H9 (cell line): ENCODE results near the gene TIMM10B. TPM values are rescaled to one million over a fixed set of nuclear protein-coding genes. Genes with fewer than 3 reads are reported as not detected.

ENCODE experiments used
- DNase-seq: peaks from one replicate; pipeline ENCODE4 v3.0.0-alpha.2; 2017
- H2AFZ ChIP-seq: one replicate; pipeline ENCODE4 v1.6.1; 2013; ENCODE audit warnings: mild to moderate bottlenecking, low read length, control low read depth, moderate library complexity
- H2AK5ac ChIP-seq: 2 replicates; pipeline ENCODE4 v1.6.1; 2013; ENCODE audit warnings: low read length, control low read depth, mixed read lengths; ENCODE audit not compliant: insufficient read length
- H2BK120ac ChIP-seq: one replicate; pipeline ENCODE4 v1.6.1; 2013; ENCODE audit warnings: low read depth, mild to moderate bottlenecking, low read length, control low read depth, inconsistent platforms; ENCODE audit not compliant: poor library complexity, severe bottlenecking
- H2BK12ac ChIP-seq: 2 replicates; pipeline ENCODE4 v1.6.1; 2013; ENCODE audit warnings: low read length, control low read depth, mixed read lengths, low read depth; ENCODE audit not compliant: insufficient read length
- H2BK15ac ChIP-seq: 2 replicates; pipeline ENCODE4 v1.6.1; 2013; ENCODE audit warnings: low read depth, low read length, control low read depth
- H2BK20ac ChIP-seq: one replicate; pipeline ENCODE4 v1.6.1; 2013; ENCODE audit warnings: low read depth, mild to moderate bottlenecking, low read length, control low read depth, inconsistent platforms; ENCODE audit not compliant: poor library complexity, severe bottlenecking
- H2BK5ac ChIP-seq: 2 replicates; pipeline ENCODE4 v1.6.1; 2013; ENCODE audit warnings: low read length, control low read depth, mixed read lengths; ENCODE audit not compliant: insufficient read length
- H3K14ac ChIP-seq: 2 replicates; pipeline ENCODE4 v1.6.1; 2013; ENCODE audit warnings: low read length, control low read depth; ENCODE audit not compliant: insufficient read depth
- H3K18ac ChIP-seq: 2 replicates; pipeline ENCODE4 v1.6.1; 2013; ENCODE audit warnings: low read depth, mild to moderate bottlenecking, mixed read lengths, low read length, control low read depth; ENCODE audit not compliant: insufficient read length
- H3K23ac ChIP-seq: 2 replicates; pipeline ENCODE4 v1.6.1; 2013; ENCODE audit warnings: low read length, control low read depth, mixed read lengths, low read depth; ENCODE audit not compliant: insufficient read length
- H3K23me2 ChIP-seq: 2 replicates; pipeline ENCODE4 v1.6.1; 2013; ENCODE audit warnings: low read depth, mild to moderate bottlenecking, mixed read lengths, low read length, control low read depth; ENCODE audit not compliant: insufficient read length, poor library complexity, severe bottlenecking
- H3K27ac ChIP-seq: 2 replicates; pipeline ENCODE4 v1.5.1; 2013; ENCODE audit warnings: low read length, control low read depth, mixed read lengths, low read depth; ENCODE audit not compliant: insufficient read length
- H3K27me3 ChIP-seq: 2 replicates; pipeline ENCODE4 v1.6.1; 2013; ENCODE audit warnings: low read length, control low read depth, inconsistent platforms; ENCODE audit not compliant: insufficient read depth
- H3K4ac ChIP-seq: 2 replicates; pipeline ENCODE4 v1.6.1; 2013; ENCODE audit warnings: low read depth, mild to moderate bottlenecking, control low read depth, inconsistent platforms, low read length, moderate library complexity
- H3K4me1 ChIP-seq: 2 replicates; pipeline ENCODE4 v1.6.1; 2013; ENCODE audit warnings: low read length, control low read depth, inconsistent platforms; ENCODE audit not compliant: insufficient read depth
- H3K4me2 ChIP-seq: 2 replicates; pipeline ENCODE4 v1.6.1; 2013; ENCODE audit warnings: low read length, control low read depth, mixed read lengths; ENCODE audit not compliant: insufficient read length, insufficient read depth
- H3K56ac ChIP-seq: 2 replicates; pipeline ENCODE4 v1.6.1; 2013; ENCODE audit warnings: low read depth, mild to moderate bottlenecking, mixed read lengths, low read length, control low read depth; ENCODE audit not compliant: insufficient read length
- H3K79me1 ChIP-seq: 2 replicates; pipeline ENCODE4 v1.6.1; 2013; ENCODE audit warnings: low read depth, mild to moderate bottlenecking, moderate library complexity, low read length, control low read depth, inconsistent platforms; ENCODE audit not compliant: insufficient read depth, poor library complexity, severe bottlenecking
- H3K79me2 ChIP-seq: 2 replicates; pipeline ENCODE4 v1.6.1; 2013; ENCODE audit warnings: low read length, control low read depth, inconsistent platforms; ENCODE audit not compliant: insufficient read depth
- H3K9ac ChIP-seq: 2 replicates; pipeline ENCODE4 v1.6.1; 2013; ENCODE audit warnings: low read length, control low read depth, mixed read lengths; ENCODE audit not compliant: insufficient read length; ENCODE audit errors: extremely low read depth
- H3K9me3 ChIP-seq: one replicate; pipeline ENCODE4 v1.6.1; 2013; ENCODE audit warnings: low read depth, low read length, inconsistent platforms; ENCODE audit not compliant: control insufficient read depth
- H3T11ph ChIP-seq: one replicate; pipeline ENCODE4 v1.6.1; 2013; ENCODE audit warnings: mild to moderate bottlenecking, low read length, control low read depth, inconsistent platforms
- H4K20me1 ChIP-seq: one replicate; pipeline ENCODE4 v1.6.1; 2013; ENCODE audit not compliant: control insufficient read depth, insufficient read length, insufficient read depth
- H4K5ac ChIP-seq: 2 replicates; pipeline ENCODE4 v1.6.1; 2013; ENCODE audit warnings: low read depth, mild to moderate bottlenecking, mixed read lengths, low read length, control low read depth; ENCODE audit not compliant: insufficient read length
- H4K8ac ChIP-seq: replicated peaks from 2 replicates; pipeline ENCODE4 v1.6.1; 2013; ENCODE audit warnings: low read length, control low read depth, mixed read lengths, low read depth; ENCODE audit not compliant: insufficient read length
- H4K91ac ChIP-seq: 2 replicates; pipeline ENCODE4 v1.6.1; 2013; ENCODE audit warnings: low read depth, mild to moderate bottlenecking, moderate library complexity, mixed read lengths, low read length, control low read depth; ENCODE audit not compliant: insufficient read length
- H3K27ac Mint-ChIP-seq, 3 experiments: 2 replicates in 2 of 3; 3 replicates in 1 of 3; pipeline ENCODE4 v1.8.0; 2020 to 2021; ENCODE audit warnings: mixed read lengths in 3 of 3, mild to moderate bottlenecking in 1 of 3, moderate library complexity in 1 of 3
- H3K27me3 Mint-ChIP-seq: 2 replicates; pipeline ENCODE4 v1.8.0; 2021; ENCODE audit warnings: low read depth, mild to moderate bottlenecking, moderate library complexity, mixed read lengths
- H3K36me3 Mint-ChIP-seq, 3 experiments: 2 replicates in 2 of 3; 3 replicates in 1 of 3; pipeline ENCODE4 v1.8.0; 2020 to 2021; ENCODE audit warnings: low read depth in 3 of 3, mixed read lengths in 3 of 3; ENCODE audit not compliant: insufficient read depth in 1 of 3
- H3K4me1 Mint-ChIP-seq, 2 experiments: 2 replicates each; pipeline ENCODE4 v1.8.0; 2020; ENCODE audit warnings: mixed read lengths in 2 of 2
- H3K4me3 Mint-ChIP-seq, 2 experiments: 2 replicates in 1 of 2; 3 replicates in 1 of 2; pipeline ENCODE4 v1.8.0; 2020 to 2021; ENCODE audit warnings: mild to moderate bottlenecking in 2 of 2, mixed read lengths in 2 of 2, moderate library complexity in 1 of 2
- H3K9me3 Mint-ChIP-seq, 2 experiments: 2 replicates in 1 of 2; 3 replicates in 1 of 2; pipeline ENCODE4 v1.8.0; 2020; ENCODE audit warnings: mild to moderate bottlenecking in 2 of 2, mixed read lengths in 2 of 2, moderate library complexity in 1 of 2
- WGBS: extraction: QIAGEN DNeasy Blood & Tissue Kit; methylation state at CpG from one replicate; pipeline ENCODE4 v1.1.7; 2013; ENCODE audit warnings: missing lambda C conversion rate, low lambda C conversion rate, mixed read lengths; ENCODE audit not compliant: insufficient read length; ENCODE audit errors: extremely low coverage; 5-methylcytosine and 5-hydroxymethylcytosine counted together
- total RNA-seq: library from RNA; stranded (reverse); gene quantifications from 2 replicates; pipeline ENCODE4 v1.2.1, GENCODE V29; 2021
- TF ChIP-seq, protein P1 (sequence below): fragments of 200-600 bp; sonication (generic); conservative IDR thresholded peaks from 3 replicates; pipeline ENCODE4 v1.8.0; 2021; ENCODE audit warnings: antibody characterized with exemption, mild to moderate bottlenecking

TIMM10B gene
- total RNA-seq, 1 experiment from 2014 or later = 49.9 TPM

DNA sequence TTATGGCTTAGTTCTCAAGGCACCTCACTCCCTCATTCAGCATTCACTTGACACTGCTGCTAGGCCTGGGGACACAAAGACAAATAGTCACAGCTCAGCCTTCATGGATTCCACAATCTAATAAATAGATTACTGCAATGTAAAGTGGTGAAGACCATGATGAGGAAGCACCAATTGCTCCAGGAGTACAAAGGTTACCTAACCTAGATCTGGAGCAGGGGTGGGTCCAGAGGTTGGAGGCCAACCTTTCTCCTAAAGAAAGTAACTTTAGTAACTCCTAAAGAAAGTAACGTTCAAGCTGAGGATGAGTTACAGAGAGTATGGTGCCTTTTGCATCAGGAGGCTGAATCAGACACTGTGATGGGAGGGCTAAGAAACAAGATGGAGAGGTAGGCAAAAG is 11.7 kb upstream of the TIMM10B start:
- Histone ChIP-seq H3K79me2 (no peaks in the 10 kb centered on the region; the same call in 1 of the 2 replicates), H2AFZ (no peak overlapping the region), H3K23ac (no peak overlapping the region), H3K4ac (no peak overlapping the region), H3T11ph (no peak overlapping the region), H3K9ac (no peak overlapping the region), H4K20me1 (no peaks in the 10 kb centered on the region), H3K9me3 (no peaks in the 10 kb centered on the region), H2AK5ac (no peak overlapping the region), H3K4me1 (peaks cover 6% of the 10 kb centered on the region; the same call in 1 of the 2 replicates), H3K79me1 (no peaks in the 10 kb centered on the region), H3K23me2 (peaks cover 14% of the 10 kb centered on the region), H3K4me2 (peak overlapping the region; percentile 21), H2BK120ac (no peak overlapping the region), H4K91ac (no peak overlapping the region), H4K8ac (no peak overlapping the region), H3K27ac (no peak overlapping the region), H2BK15ac (no peak overlapping the region), H3K56ac (no peak overlapping the region), H2BK12ac (no peak overlapping the region), H3K27me3 (no peaks in the 10 kb centered on the region; the same call in 1 of the 2 replicates), H2BK5ac (no peak overlapping the region), H2BK20ac (no peak overlapping the region), H4K5ac (no peak overlapping the region), H3K18ac (no peak overlapping the region), H3K14ac (no peak overlapping the region)
- Mint-ChIP-seq H3K4me1 (peaks cover 12 to 16% of the 10 kb centered on the region in 2 experiments), H3K4me3 (no peak overlapping the region), H3K27ac (no peak overlapping the region), H3K27me3 (no peaks in the 10 kb centered on the region; the same call in none of the 2 replicates), H3K36me3 (no peaks in the 10 kb centered on the region), H3K9me3 (no peaks in the 10 kb centered on the region)
- WGBS = no CpG with 5 or more reads among the region's 1 CpG
- DNase-seq = no peak
- TF ChIP-seq, protein P1, sequence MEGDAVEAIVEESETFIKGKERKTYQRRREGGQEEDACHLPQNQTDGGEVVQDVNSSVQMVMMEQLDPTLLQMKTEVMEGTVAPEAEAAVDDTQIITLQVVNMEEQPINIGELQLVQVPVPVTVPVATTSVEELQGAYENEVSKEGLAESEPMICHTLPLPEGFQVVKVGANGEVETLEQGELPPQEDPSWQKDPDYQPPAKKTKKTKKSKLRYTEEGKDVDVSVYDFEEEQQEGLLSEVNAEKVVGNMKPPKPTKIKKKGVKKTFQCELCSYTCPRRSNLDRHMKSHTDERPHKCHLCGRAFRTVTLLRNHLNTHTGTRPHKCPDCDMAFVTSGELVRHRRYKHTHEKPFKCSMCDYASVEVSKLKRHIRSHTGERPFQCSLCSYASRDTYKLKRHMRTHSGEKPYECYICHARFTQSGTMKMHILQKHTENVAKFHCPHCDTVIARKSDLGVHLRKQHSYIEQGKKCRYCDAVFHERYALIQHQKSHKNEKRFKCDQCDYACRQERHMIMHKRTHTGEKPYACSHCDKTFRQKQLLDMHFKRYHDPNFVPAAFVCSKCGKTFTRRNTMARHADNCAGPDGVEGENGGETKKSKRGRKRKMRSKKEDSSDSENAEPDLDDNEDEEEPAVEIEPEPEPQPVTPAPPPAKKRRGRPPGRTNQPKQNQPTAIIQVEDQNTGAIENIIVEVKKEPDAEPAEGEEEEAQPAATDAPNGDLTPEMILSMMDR = no peak
